ENCODE results near the gene MET.
"Not testable (repeated sequence)": the region's sequence is repeated elsewhere in the genome, so short reads cannot be mapped to it uniquely, and the experiment has no call there.

Gene MET

GRCh38 chr7:116754186-116754585 lies 82.2 kb downstream of the MET start:
- DNase-seq = no peak

- DNase-seq = no peak
Measured at GRCh38 chr7:116757283-116757682, 85.3 kb downstream of the MET start.

- not testable (repeated sequence) for DNase-seq
Measured at GRCh38 chr7:116759642-116760041, 87.6 kb downstream of the MET start.

GRCh38 chr7:116762971-116763370 lies 91.0 kb downstream of the MET start:
- DNase-seq = no peak

- no peak for DNase-seq
Measured at GRCh38 chr7:116763647-116764046, 91.7 kb downstream of the MET start.

- DNase-seq = no peak
Measured at GRCh38 chr7:116766881-116767280, 94.9 kb downstream of the MET start.

- no peak for DNase-seq
Measured at GRCh38 chr7:116769546-116769945, 97.5 kb downstream of the MET start.

- DNase-seq = no peak
Measured at GRCh38 chr7:116770941-116771340, 98.9 kb downstream of the MET start.

- no peak for DNase-seq
Measured at GRCh38 chr7:116771640-116772039, 99.6 kb downstream of the MET start.

GRCh38 chr7:116772423-116772863 lies 100.4 kb downstream of the MET start:
- DNase-seq = no peak

GRCh38 chr7:116772926-116773749 lies 101.1 kb downstream of the MET start:
- no peak for DNase-seq

GRCh38 chr7:116776046-116776445 lies 104.0 kb downstream of the MET start:
- DNase-seq = no peak

GRCh38 chr7:116776610-116777289 lies 104.8 kb downstream of the MET start:
- no peak for DNase-seq

- DNase-seq = no peak
Measured at GRCh38 chr7:116777651-116778281, 105.8 kb downstream of the MET start.

GRCh38 chr7:116779216-116779615 lies 107.2 kb downstream of the MET start:
- no peak for DNase-seq

GRCh38 chr7:116779931-116780330 lies 107.9 kb downstream of the MET start:
- no peak for DNase-seq

GRCh38 chr7:116780521-116780920 lies 108.5 kb downstream of the MET start:
- no peak for DNase-seq

- DNase-seq = no peak
Measured at GRCh38 chr7:116780966-116781365, 109.0 kb downstream of the MET start.

- no peak for DNase-seq
Measured at GRCh38 chr7:116781584-116781983, 109.6 kb downstream of the MET start.

GRCh38 chr7:116782177-116782711 lies 110.2 kb downstream of the MET start:
- no peak for DNase-seq

GRCh38 chr7:116783666-116784318 lies 111.8 kb downstream of the MET start:
- DNase-seq = no peak

GRCh38 chr7:116784647-116785046 lies 112.7 kb downstream of the MET start:
- DNase-seq = no peak

- DNase-seq = no peak
Measured at GRCh38 chr7:116785843-116786242, 113.8 kb downstream of the MET start.
